SU-DHL-6 (cell line): ENCODE measurements around the gene PEA15.

Experiments
- H2AFZ ChIP-seq: fragments of 200-600 bp; sonication (generic); 2 replicates; pipeline ENCODE4 v1.6.1; 2014; ENCODE audit warnings: low read depth, mild to moderate bottlenecking, moderate library complexity, mixed read lengths, antibody characterized with exemption, low read length; ENCODE audit not compliant: severe bottlenecking
- H3F3A ChIP-seq: fragments of 200-600 bp; shearing (Covaris generic); 2 replicates; pipeline ENCODE4 v1.6.0; 2016; ENCODE audit warnings: antibody characterized with exemption, mild to moderate bottlenecking; ENCODE audit not compliant: insufficient read depth
- H3K27ac ChIP-seq: fragments of 200-600 bp; sonication (generic); 2 replicates; pipeline ENCODE4 v1.5.1; 2016; ENCODE audit warnings: low read depth, mild to moderate bottlenecking, low read length, moderate library complexity, mixed read lengths
- H3K27me3 ChIP-seq: fragments of 200-600 bp; sonication (generic), shearing (Covaris generic); 2 replicates; pipeline ENCODE4 v1.6.0; 2014; ENCODE audit warnings: mild to moderate bottlenecking, low read length
- H3K36me3 ChIP-seq: fragments of 200-600 bp; sonication (generic); 2 replicates; pipeline ENCODE4 v1.6.1; 2014; ENCODE audit warnings: mild to moderate bottlenecking, low read length, mixed read lengths
- H3K4me2 ChIP-seq: fragments of 300-600, 200-600 bp; shearing (Covaris generic), sonication (generic); 2 replicates; pipeline ENCODE4 v1.6.0; 2014; ENCODE audit warnings: low read length, low read depth, mild to moderate bottlenecking; ENCODE audit not compliant: poor library complexity, severe bottlenecking
- H3K4me3 ChIP-seq: fragments of 200-600 bp; sonication (generic); 2 replicates; pipeline ENCODE4 v1.5.1; 2014; ENCODE audit warnings: antibody characterized with exemption, low read length, mild to moderate bottlenecking, mixed read lengths; ENCODE audit not compliant: insufficient read depth, poor library complexity, severe bottlenecking
- H3K79me2 ChIP-seq: fragments of 200-600 bp; sonication (generic); 2 replicates; pipeline ENCODE4 v1.6.1; 2014; ENCODE audit warnings: mild to moderate bottlenecking, low read length, moderate library complexity; ENCODE audit not compliant: insufficient read depth
- H3K9ac ChIP-seq: fragments of 200-600 bp; sonication (generic); 2 replicates; pipeline ENCODE4 v1.7.0; 2014; ENCODE audit warnings: mild to moderate bottlenecking, low read length
- H3K9me2 ChIP-seq: fragments of 200-600 bp; sonication (generic); replicated peaks from 2 replicates; pipeline ENCODE4 v1.6.1; 2014; ENCODE audit warnings: low read length; ENCODE audit not compliant: insufficient read depth
- H3K9me3 ChIP-seq: fragments of 200-600 bp; sonication (generic); 2 replicates; pipeline ENCODE4 v1.6.1; 2014; ENCODE audit warnings: low read length, mixed read lengths; ENCODE audit not compliant: insufficient read depth
- H4K20me1 ChIP-seq: fragments of 200-600 bp; sonication (generic); 2 replicates; pipeline ENCODE4 v1.6.1; 2014; ENCODE audit warnings: low read depth, mild to moderate bottlenecking, antibody characterized with exemption, low read length, moderate library complexity, mixed read lengths
- CTCF ChIP-seq: fragments of 200-600 bp; sonication (generic); IDR thresholded peaks from one replicate; pipeline ENCODE4 v1.5.1; 2017; ENCODE audit warnings: antibody characterized with exemption, mild to moderate bottlenecking, low read length, moderate library complexity; ENCODE audit not compliant: insufficient read depth, poor library complexity, severe bottlenecking
- EZH2phosphoT487 ChIP-seq: fragments of 200-600 bp; sonication (generic), shearing (Covaris generic); conservative IDR thresholded peaks from 2 replicates; pipeline ENCODE4 v1.6.1; 2018; ENCODE audit warnings: mild to moderate bottlenecking, antibody characterized with exemption, low read length, moderate library complexity, mixed read lengths

PEA15 gene

GRCh38 chr1:160207771-160208556, 2.8 kb downstream of the PEA15 start:
- no peak overlapping the region for H3K4me3 ChIP-seq
- H3K27ac ChIP-seq, result no peak overlapping the region
- H3K27me3 ChIP-seq, result no peaks in the 10 kb centered on the region
- H3K36me3 ChIP-seq, result peaks cover 2% of the 10 kb centered on the region; the same call in 1 of the 2 replicates
- H3F3A ChIP-seq, result peaks cover 22% of the 10 kb centered on the region
- no peaks in the 10 kb centered on the region for H4K20me1 ChIP-seq
- no peak overlapping the region for H3K9ac ChIP-seq
- peaks cover 8% of the 10 kb centered on the region; the same call in 1 of the 2 replicates for H3K79me2 ChIP-seq
- H3K4me2 ChIP-seq, result no peak overlapping the region
- no peaks in the 10 kb centered on the region for H3K9me2 ChIP-seq
- TF ChIP-seq CTCF (no peak), EZH2phosphoT487 (no peak)
- H3K9me3 ChIP-seq, result no peaks in the 10 kb centered on the region
- H2AFZ ChIP-seq, result no peak overlapping the region

- no peaks in the 10 kb centered on the region for H3K9me3 ChIP-seq
- peaks cover 21% of the 10 kb centered on the region for H3F3A ChIP-seq
- peaks cover 8% of the 10 kb centered on the region; the same call in 1 of the 2 replicates for H3K79me2 ChIP-seq
- no peak overlapping the region for H2AFZ ChIP-seq
- H3K27me3 ChIP-seq, result no peaks in the 10 kb centered on the region
- no peak overlapping the region for H3K27ac ChIP-seq
- no peak overlapping the region for H3K4me2 ChIP-seq
- H4K20me1 ChIP-seq, result no peaks in the 10 kb centered on the region
- TF ChIP-seq CTCF, result no peak
- no peak for TF ChIP-seq EZH2phosphoT487
- H3K4me3 ChIP-seq, result no peak overlapping the region
- H3K9ac ChIP-seq, result no peak overlapping the region
- no peaks in the 10 kb centered on the region for H3K9me2 ChIP-seq
- H3K36me3 ChIP-seq, result peaks cover 2% of the 10 kb centered on the region; the same call in 1 of the 2 replicates
Observed at GRCh38 chr1:160208557-160209320, 3.6 kb downstream of the PEA15 start.

GRCh38 chr1:160209321-160210046, 4.3 kb downstream of the PEA15 start:
- no peak overlapping the region for H3K4me3 ChIP-seq

More at GRCh38 chr1:160209321-160210046, 4.3 kb downstream of the PEA15 start:
- no peaks in the 10 kb centered on the region for H3K9me3 ChIP-seq
- no peaks in the 10 kb centered on the region for H4K20me1 ChIP-seq
- no peak overlapping the region for H3K9ac ChIP-seq
- H3K4me2 ChIP-seq, result no peak overlapping the region
- H3K9me2 ChIP-seq, result no peaks in the 10 kb centered on the region
- peaks cover 13% of the 10 kb centered on the region for H3F3A ChIP-seq
- TF ChIP-seq CTCF, result no peak
- no peak for TF ChIP-seq EZH2phosphoT487
- H3K79me2 ChIP-seq, result peaks cover 8% of the 10 kb centered on the region; the same call in 1 of the 2 replicates
- H2AFZ ChIP-seq, result no peak overlapping the region
- H3K36me3 ChIP-seq, result peaks cover 2% of the 10 kb centered on the region; the same call in 1 of the 2 replicates
- H3K27me3 ChIP-seq, result no peaks in the 10 kb centered on the region
- H3K27ac ChIP-seq, result no peak overlapping the region
